GM21390 (cell line): ENCODE measurements around the gene PIGT.

Experiments used
- ATAC-seq: cut with Tn5 transposase; IDR thresholded peaks from one replicate; pipeline ENCODE4 v1.9.1; 2021; ENCODE audit not compliant: unreplicated experiment

PIGT gene

GRCh38 chr20:45400346-45401031 is 15.5 kb upstream of the PIGT start:
- no peak for ATAC-seq

DNA sequence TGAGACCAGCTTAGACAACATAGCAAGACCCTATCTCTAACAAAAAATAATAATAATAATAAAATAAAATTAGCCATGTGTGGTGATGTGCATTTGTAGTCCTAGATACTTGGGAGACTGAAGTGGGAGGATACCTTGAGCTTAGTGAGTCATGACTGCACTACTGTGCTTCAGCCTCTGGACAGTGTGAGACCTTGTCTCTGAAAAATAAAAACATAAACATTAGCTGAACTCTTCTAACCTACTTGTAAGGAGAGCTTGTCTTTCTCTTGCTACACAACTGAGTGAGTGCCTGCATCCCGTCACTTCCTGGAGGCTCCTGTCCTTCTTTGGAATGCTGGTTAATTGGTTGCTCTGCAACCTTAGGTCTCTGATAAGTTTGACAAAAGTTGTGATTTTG is 13.0 kb upstream of the PIGT start:
- ATAC-seq: no peak

DNA sequence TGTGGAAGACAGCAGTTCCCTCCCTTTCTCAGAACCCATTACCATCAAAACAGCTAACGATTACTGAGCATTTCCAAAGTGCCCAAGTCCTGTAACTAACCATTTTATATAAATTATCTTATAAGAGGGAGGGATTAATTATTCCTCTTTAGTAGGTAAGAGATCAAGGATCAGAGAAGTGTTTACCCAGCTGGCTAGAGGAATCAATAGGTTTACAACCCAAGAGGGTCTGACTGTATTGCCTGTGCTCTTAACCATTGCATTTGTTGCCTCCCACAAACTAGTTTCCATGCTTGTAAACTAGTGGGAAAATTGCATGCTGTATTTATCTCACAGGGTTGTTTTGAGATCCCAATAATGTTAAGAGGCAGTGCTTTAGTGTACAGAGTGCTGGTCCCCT is 11.5 kb upstream of the PIGT start:
- ATAC-seq: no peak

DNA sequence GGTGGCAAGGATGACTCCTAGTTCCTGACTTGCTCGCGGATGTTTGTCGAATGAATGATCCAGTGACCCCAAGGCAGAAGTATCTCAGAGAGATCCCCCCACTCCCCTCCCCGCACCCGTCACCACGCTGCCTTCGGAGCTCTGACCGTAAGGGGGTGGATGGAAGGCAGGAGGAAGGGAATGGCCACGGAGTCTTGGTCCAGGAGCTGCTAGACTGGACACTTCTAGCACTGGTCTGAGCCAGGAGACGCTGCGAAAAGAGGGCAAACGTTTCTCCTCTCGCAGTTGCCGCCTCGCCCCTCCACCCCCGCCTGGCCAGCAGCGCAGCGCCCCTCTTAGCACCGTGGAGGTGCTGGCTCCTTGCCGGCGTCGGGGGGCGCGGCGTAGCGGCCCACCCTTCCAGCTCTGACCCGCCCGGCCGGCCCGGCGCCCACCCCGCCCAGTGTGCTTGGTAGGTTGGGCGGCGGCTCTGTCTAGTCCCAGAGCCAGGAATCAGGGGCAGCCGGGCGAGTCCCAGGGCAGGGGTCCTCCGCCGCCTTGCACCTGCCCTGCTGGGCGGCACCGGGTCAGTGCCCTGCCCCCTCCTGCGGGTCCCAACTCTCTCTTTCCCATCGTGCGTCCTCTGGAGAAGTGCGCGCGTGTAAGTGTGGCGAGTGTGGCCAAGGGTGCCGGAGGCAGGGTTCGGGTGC is 10.2 kb upstream of the PIGT start:
- ATAC-seq: no peak

DNA sequence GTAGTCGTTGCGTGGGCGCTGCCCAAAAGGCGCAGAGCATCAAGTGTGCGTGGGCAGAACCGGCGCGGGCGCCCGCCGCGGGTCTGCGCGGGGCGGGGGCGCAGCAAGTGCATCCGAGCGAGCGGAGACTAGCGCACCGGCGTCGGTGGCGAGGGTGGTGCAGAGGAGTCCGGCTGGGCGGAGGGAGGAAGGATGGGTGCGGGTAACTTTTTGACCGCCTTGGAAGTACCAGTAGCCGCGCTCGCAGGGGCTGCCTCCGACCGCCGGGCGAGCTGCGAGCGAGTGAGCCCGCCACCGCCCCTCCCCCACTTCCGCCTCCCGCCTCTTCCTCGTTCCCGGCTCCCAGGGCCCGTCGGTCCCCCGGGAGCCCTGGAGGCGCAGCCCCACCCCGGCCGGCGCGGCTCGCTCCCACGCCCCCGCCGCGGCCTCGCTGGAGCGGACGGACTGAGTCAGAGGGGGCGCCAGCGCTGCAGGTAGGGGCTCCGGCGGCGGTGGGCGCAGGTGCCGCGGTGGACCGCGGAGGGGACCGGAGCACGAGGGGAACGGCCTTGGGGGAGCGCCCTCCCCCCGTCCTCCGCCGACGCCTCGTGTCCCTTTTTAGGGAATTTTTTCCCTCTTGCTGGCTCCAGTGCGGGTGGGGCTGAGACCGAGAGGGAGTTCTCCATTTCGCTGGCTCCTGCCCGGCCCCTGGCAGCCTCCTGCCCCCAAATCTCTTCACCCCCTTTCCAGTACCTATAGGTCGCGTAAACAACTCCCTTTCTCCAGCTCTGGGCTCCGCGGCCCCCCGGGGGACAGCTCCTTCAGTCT is 9.5 kb upstream of the PIGT start:
- no peak for ATAC-seq

DNA sequence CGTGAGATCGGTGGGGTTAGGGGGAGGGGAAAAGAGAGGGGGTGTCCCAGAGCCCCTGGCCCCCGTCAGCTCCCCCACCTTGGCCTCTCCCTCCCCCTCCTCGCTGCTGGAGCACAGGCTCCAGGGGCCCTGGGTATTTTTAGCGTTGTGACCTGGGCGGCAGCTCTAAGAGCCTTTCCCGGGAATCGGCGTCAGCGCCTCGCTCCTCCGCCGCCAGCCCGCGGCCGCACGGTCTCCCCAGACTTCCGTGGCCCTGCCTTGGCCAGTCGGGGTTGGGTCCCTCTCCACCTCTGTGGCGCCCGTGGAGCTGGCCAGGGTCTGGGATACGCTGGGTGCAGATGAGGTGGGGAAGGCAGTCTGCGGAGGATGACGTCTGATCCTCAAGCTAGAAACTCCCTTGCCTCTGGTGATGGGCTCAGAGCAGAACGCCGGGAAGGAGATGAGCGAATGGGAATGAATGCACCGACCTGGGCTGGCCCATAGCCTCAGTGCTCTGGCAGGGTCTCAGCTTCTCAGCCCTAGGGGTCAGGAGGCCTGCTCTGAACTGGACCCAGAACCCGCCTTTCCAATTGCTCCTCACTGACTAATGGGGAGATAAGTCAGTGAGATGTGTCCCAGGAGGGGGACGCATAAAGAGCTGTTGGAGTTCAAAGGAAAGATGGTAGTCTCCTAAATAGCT is 8.7 kb upstream of the PIGT start:
- ATAC-seq: no peak

GRCh38 chr20:45407783-45408645 is 7.9 kb upstream of the PIGT start, which contains the start of gene DBNDD2:
TSS of gene DBNDD2 (plus strand) at chr20:45408289. CDS start at chr20:45408468, 179 bp downstream.
- no peak for ATAC-seq

DNA sequence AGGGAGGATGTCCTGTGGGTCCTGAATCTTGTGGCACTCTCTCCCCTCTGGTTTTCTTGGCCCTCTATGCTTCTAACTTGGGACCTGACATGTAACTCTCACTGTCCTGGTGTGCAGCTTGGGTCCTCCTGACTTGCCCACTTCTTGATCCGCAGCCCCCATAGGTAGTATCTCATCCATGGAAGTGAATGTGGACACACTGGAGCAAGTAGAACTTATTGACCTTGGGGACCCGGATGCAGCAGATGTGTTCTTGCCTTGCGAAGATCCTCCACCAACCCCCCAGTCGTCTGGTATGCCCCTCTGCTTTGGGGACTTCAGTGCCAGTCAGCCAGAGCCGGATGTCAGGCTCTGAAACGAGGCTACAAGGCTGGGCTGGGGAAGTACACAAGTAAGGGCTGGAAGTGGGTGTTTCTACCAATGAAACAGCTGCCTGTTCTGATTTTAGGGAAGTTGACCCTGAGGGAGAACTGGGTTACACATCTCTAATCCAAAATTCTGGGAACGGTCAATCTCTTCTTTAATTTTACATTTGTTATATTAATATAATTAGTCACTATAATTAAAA is 7.2 kb upstream of the PIGT start:
- ATAC-seq: no peak

- no peak for ATAC-seq
Observed at GRCh38 chr20:45409521-45410272, 6.2 kb upstream of the PIGT start.

DNA sequence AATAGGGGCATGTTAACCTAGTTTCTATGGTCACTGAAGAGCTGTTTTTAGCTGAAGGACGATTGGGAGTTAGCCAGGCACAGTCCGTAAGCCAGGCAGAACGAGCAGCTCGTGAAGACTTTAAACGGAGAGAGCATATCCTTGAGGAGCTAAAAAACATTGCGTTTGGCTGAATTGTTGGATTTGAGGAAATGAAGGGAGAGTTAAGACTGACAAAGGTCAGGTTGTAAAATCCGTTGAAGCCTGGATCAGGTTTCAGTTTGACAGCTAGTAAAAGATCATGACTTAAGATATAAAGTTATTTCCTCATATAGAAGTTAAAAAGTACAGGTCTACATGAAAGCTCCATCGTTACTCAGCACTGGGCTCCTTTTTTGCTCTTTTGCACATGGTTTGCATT is 5.1 kb upstream of the PIGT start:
- no peak for ATAC-seq

DNA sequence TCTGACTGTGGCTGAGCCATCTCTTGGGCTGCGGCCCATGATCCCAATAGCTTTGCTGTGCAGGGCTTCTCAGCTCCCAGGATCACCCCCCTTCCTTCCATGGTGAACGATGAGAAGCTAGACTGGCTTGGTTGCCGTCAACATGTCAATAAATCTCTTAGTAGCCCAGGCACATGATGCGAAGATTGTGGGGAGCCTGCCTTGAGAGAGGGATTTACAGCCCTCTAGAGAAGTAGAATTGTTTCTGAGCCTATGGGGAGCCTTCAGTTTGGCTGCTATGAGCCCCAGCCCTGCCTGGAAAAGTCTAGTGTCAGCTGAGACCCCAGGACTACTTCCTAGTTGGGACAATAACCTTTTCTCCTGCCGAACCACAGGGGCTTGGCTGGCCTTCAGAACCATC is 3.3 kb upstream of the PIGT start:
- ATAC-seq: no peak

GRCh38 chr20:45413479-45413878 is 2.5 kb upstream of the PIGT start:
- no peak for ATAC-seq

- no peak for ATAC-seq
Observed at GRCh38 chr20:45416917-45417316, 976 bp downstream of the PIGT start.

GRCh38 chr20:45419188-45420091 is 3.5 kb downstream of the PIGT start:
- peak; percentile 62 for ATAC-seq

GRCh38 chr20:45420125-45420524 is 4.2 kb downstream of the PIGT start:
- no peak for ATAC-seq

- no peak for ATAC-seq
Observed at GRCh38 chr20:45423700-45424099, 7.8 kb downstream of the PIGT start.

- no peak for ATAC-seq
Observed at GRCh38 chr20:45425561-45425960, 9.6 kb downstream of the PIGT start.

- ATAC-seq: no peak
Observed at GRCh38 chr20:45426320-45427016, 10.5 kb downstream of the PIGT start.
